GM12878 (cell line): Measurements from ENCODE around the gene TM4SF18. TPM values are rescaled to one million over a fixed set of nuclear protein-coding genes. Genes with fewer than 3 reads are reported as not detected.

Experiments used
- ATAC-seq: fragments of 200-7000 bp; cut with Tn5 transposase; 3 replicates; pipeline ENCODE4 v1.9.1; 2020; ENCODE audit warnings: mild to moderate bottlenecking, moderate library complexity
- BruUV-seq: library from RNA; stranded (reverse); fragments of 400-500 nt; replicated peaks from 2 replicates; lab custom pipeline; 2021; lab: Mats Ljungman, UMichigan
- CTCF ChIA-PET: fragments of 300-600 bp; sonication (Branson Sonifier 250); formaldehyde crosslinking; extraction: SDS; loops from one replicate; lab custom pipeline; 2021; ENCODE audit warnings: inconsistent platforms; lab: Yijun Ruan, JAX
- POLR2A ChIA-PET: fragments of 350-600 bp; formaldehyde crosslinking; extraction: SDS; loops from one replicate; lab custom pipeline; 2021; ENCODE audit warnings: inconsistent platforms; lab: Charles Lee
- RAD21 ChIA-PET: fragments of 300-600 bp; sonication (Branson Sonifier 250); formaldehyde crosslinking; loops from one replicate; lab custom pipeline; 2023; ENCODE audit warnings: antibody characterized with exemption; ENCODE audit not compliant: unreplicated experiment; lab: Charles Lee
- SMC1A ChIA-PET: fragments of 300-600 bp; sonication (Branson Sonifier 250); formaldehyde crosslinking; loops from one replicate; lab custom pipeline; 2023; ENCODE audit not compliant: unreplicated experiment, uncharacterized antibody; lab: Charles Lee
- DNase-seq: peaks from one replicate; pipeline ENCODE4 v3.0.0-alpha.2; 2011; ENCODE audit warnings: low read depth, low spot score
- FAIRE-seq: peaks from 3 replicates; lab custom pipeline; 2011; peaks lifted over from hg19 to GRCh38; lab: Jason Lieb, UNC
- H2AFZ ChIP-seq: 2 replicates; pipeline ENCODE4 v1.6.0; 2011; ENCODE audit warnings: low read depth, low read length, control low read depth; ENCODE audit not compliant: control insufficient read depth
- H3K27ac ChIP-seq: 2 replicates; pipeline ENCODE4 v1.5.1; 2011; ENCODE audit warnings: control low read depth; ENCODE audit not compliant: control insufficient read depth, insufficient read depth
- H3K27me3 ChIP-seq, 2 experiments: replicated peaks in 1 of 2; 2 replicates each; pipeline versions ENCODE4 v1.6.0 to v1.6.1; 2011; ENCODE audit warnings: low read length in 1 of 2; ENCODE audit not compliant: control insufficient read depth in 2 of 2, insufficient read depth in 2 of 2
- H3K36me3 ChIP-seq, 2 experiments: 2 replicates each; pipeline ENCODE4 v1.5.1; 2011; ENCODE audit warnings: low read length in 1 of 2; ENCODE audit not compliant: control insufficient read depth in 2 of 2, insufficient read depth in 2 of 2
- H3K4me1 ChIP-seq: 2 replicates; pipeline ENCODE4 v1.6.1; 2011; ENCODE audit warnings: mild to moderate bottlenecking, low read length, moderate library complexity, mixed read lengths; ENCODE audit not compliant: control insufficient read depth, insufficient read depth
- H3K4me2 ChIP-seq: 2 replicates; pipeline ENCODE4 v1.6.0; 2011; ENCODE audit warnings: control low read depth; ENCODE audit not compliant: control insufficient read depth, insufficient read depth
- H3K4me3 ChIP-seq: fragments of 200-600 bp; sonication (generic); 2 replicates; pipeline ENCODE4 v1.5.1; 2016
- H3K79me2 ChIP-seq: 2 replicates; pipeline ENCODE4 v1.6.0; 2011; ENCODE audit warnings: low read length; ENCODE audit not compliant: control insufficient read depth, insufficient read depth
- H3K9ac ChIP-seq: 2 replicates; pipeline ENCODE4 v1.8.0; 2011; ENCODE audit warnings: low read length, control low read depth, mixed read lengths; ENCODE audit not compliant: control insufficient read depth, insufficient read depth
- H3K9me3 ChIP-seq: replicated peaks from 3 replicates; pipeline ENCODE4 v1.5.1; 2011; ENCODE audit warnings: mild to moderate bottlenecking, low read length; ENCODE audit not compliant: control insufficient read depth, insufficient read depth
- H4K20me1 ChIP-seq: 2 replicates; pipeline ENCODE4 v1.6.0; 2011; ENCODE audit not compliant: control insufficient read depth, insufficient read depth
- ATF7 ChIP-seq: fragments of 450-650 bp; IDR thresholded peaks from 2 replicates; pipeline ENCODE4 v1.6.1; 2016; ENCODE audit warnings: low read depth, mild to moderate bottlenecking
- CREM ChIP-seq: IDR thresholded peaks from 2 replicates; pipeline ENCODE4 v1.6.1; 2014; ENCODE audit warnings: antibody characterized with exemption, low read depth
- RCOR1 ChIP-seq: conservative IDR thresholded peaks from 2 replicates; pipeline ENCODE4 v1.6.1; 2012; ENCODE audit warnings: low read depth, low read length, improper control_type of control experiment
- SP1 ChIP-seq: IDR thresholded peaks from one replicate; pipeline ENCODE4 v1.6.1; 2011; ENCODE audit warnings: low read depth, low read length
- ZNF622 ChIP-seq: fragments of 450-650 bp; IDR thresholded peaks from 2 replicates; pipeline ENCODE4 v1.6.1; 2017; ENCODE audit warnings: mild to moderate bottlenecking, inconsistent platforms
- ZZZ3 ChIP-seq: IDR thresholded peaks from 2 replicates; pipeline ENCODE4 v1.6.1; 2011; ENCODE audit warnings: low read depth; ENCODE audit not compliant: control insufficient read depth, insufficient read length
- WGBS: methylation state at CpG from one replicate; pipeline ENCODE4 v1.1.6; 2016; ENCODE audit warnings: low lambda C conversion rate; ENCODE audit not compliant: insufficient replicate concordance, insufficient coverage; ENCODE audit errors: missing lambda C conversion rate; 5-methylcytosine and 5-hydroxymethylcytosine counted together
- in situ Hi-C: fragments of 300-500 bp; cut with MboI; formaldehyde crosslinking; loops from 9 replicates; pipeline ENCODE4 v1.14.3; 2018; ENCODE audit warnings: mixed read lengths
- intact Hi-C: fragments of 100-400 bp; cut with micrococcal nuclease; formaldehyde crosslinking; loops from one replicate; pipeline ENCODE4 v1.14.2; 2022; ENCODE audit not compliant: unreplicated experiment
- polyA plus RNA-seq, 11 experiments: library from polyadenylated mRNA; depleted of rRNA in 4 of 11; unstranded in 6 of 11; stranded (reverse) in 5 of 11; fragments of >200 nt; fragmentation: Nextera tagmentation in 4 of 11; fragmentation: Illumina TruSeq in 1 of 11; extraction: Ambion mirVana in 4 of 11; extraction: Trizol in 1 of 11; gene quantifications; 1 replicate in 1 of 11; 2 replicates in 10 of 11; pipeline versions ENCODE4 v1.2.1 to v1.2.3, GENCODE V29; 2011 to 2016; ENCODE audit warnings: inconsistent platforms in 2 of 11, missing spikeins in 2 of 11, low read depth in 1 of 11
- total RNA-seq, 4 experiments: library from RNA; depleted of rRNA in 3 of 4; stranded (reverse); fragments of >200 nt in 3 of 4; fragmentation: Illumina TruSeq in 1 of 4; extraction: Trizol in 1 of 4; gene quantifications; 2 replicates each; pipeline versions ENCODE4 v1.2.1 to v1.2.3, GENCODE V29; 2013 to 2021
- TF ChIP-seq, protein P1 (sequence below): fragments of 450-650 bp; IDR thresholded peaks from 2 replicates; pipeline ENCODE4 v1.6.1; 2017; ENCODE audit warnings: mild to moderate bottlenecking, moderate library complexity
- TF ChIP-seq, protein P2 (sequence below): fragments of 450-650 bp; IDR thresholded peaks from 2 replicates; pipeline ENCODE4 v1.6.1; 2018; ENCODE audit warnings: borderline replicate concordance, mild to moderate bottlenecking; ENCODE audit not compliant: partially characterized antibody
- TF ChIP-seq, protein P3 (sequence below): fragments of 450-650 bp; IDR thresholded peaks from 2 replicates; pipeline ENCODE4 v1.6.1; 2018; ENCODE audit warnings: mild to moderate bottlenecking, low read depth, moderate library complexity; ENCODE audit not compliant: partially characterized antibody

The TM4SF18 gene
- total and polyA plus RNA-seq, 10 of the 15 experiments (the other 5 are each of a cell fraction or from before 2014, with no cell fraction given): 0.01 TPM; not detected in 9

DNA sequence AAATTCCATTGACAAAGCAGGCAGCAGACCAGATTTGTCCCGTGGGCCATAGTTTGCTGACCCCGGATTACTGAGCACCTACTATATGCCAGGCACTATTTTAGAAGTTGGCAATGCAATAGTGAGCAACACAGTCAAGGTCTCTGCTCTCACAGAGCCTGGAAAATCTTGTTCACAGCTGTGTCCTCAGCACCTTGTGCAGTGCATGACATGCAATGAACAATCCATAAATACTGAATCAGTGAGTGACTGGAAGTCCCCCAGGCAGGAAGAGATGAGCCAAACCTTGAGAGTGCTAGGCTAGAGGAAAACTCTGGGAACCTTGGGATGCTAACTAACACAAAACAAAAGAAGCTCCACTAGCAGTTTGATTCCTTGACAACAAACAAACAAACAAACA lies 29.6 kb upstream of the TM4SF18 start (continued):
- TF ChIP-seq, protein P1, sequence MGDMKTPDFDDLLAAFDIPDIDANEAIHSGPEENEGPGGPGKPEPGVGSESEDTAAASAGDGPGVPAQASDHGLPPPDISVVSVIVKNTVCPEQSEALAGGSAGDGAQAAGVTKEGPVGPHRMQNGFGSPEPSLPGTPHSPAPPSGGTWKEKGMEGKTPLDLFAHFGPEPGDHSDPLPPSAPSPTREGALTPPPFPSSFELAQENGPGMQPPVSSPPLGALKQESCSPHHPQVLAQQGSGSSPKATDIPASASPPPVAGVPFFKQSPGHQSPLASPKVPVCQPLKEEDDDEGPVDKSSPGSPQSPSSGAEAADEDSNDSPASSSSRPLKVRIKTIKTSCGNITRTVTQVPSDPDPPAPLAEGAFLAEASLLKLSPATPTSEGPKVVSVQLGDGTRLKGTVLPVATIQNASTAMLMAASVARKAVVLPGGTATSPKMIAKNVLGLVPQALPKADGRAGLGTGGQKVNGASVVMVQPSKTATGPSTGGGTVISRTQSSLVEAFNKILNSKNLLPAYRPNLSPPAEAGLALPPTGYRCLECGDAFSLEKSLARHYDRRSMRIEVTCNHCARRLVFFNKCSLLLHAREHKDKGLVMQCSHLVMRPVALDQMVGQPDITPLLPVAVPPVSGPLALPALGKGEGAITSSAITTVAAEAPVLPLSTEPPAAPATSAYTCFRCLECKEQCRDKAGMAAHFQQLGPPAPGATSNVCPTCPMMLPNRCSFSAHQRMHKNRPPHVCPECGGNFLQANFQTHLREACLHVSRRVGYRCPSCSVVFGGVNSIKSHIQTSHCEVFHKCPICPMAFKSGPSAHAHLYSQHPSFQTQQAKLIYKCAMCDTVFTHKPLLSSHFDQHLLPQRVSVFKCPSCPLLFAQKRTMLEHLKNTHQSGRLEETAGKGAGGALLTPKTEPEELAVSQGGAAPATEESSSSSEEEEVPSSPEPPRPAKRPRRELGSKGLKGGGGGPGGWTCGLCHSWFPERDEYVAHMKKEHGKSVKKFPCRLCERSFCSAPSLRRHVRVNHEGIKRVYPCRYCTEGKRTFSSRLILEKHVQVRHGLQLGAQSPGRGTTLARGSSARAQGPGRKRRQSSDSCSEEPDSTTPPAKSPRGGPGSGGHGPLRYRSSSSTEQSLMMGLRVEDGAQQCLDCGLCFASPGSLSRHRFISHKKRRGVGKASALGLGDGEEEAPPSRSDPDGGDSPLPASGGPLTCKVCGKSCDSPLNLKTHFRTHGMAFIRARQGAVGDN: no peak
- TF ChIP-seq CREM (no peak), ATF7 (no peak)

DNA sequence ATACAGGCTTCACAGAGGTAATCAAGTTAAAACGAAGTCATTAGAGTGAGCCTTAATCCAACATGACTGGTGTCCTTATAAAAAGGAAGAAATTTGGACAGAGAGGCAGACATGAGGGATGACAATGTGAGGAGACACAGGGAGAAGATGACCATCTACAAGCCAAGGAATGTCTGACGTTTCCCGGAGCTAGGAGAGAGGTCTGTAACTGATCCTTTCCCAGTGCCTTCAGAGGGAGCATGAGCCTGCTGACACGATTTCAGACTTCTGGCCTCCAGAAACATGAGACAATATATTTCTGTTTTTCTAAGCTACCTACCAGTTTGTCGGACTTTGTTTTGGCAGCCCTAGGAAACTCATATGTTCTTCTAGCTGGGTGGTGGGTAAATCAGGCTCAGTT lies 28.9 kb upstream of the TM4SF18 start:
- Histone ChIP-seq H4K20me1 (no peaks in the 10 kb centered on the region), H3K4me2 (no peak overlapping the region), H3K4me1 (no peaks in the 10 kb centered on the region), H3K27me3 (no peaks in the 10 kb centered on the region; a peak in 1 of 4 replicates), H3K27ac (no peak overlapping the region), H3K36me3 (no peaks in the 10 kb centered on the region), H3K4me3 (no peak overlapping the region), H2AFZ (no peak overlapping the region), H3K9me3 (no peaks in the 10 kb centered on the region), H3K9ac (no peak overlapping the region), H3K79me2 (no peaks in the 10 kb centered on the region)
- in situ Hi-C loops: no loop called here
- FAIRE-seq (no peak), ATAC-seq (no peak), DNase-seq (no peak)
- no TSS peak for BruUV-seq
- intact Hi-C loops: no loop called here
- WGBS: 46% methylated on average over 5 of the region's 5 CpGs
- ChIA-PET POLR2A (no interaction called here), CTCF (interaction anchor here (1.2 to 2.8 kb wide), 4 partner anchors 9 to 445 kb away, joined by 3 to 11 read pairs (median 4); no protein-coding TSS in a partner anchor), RAD21 (interaction anchor here (0.9 kb wide), 1 partner anchor 117 kb away, joined by 3 read pairs; no protein-coding TSS in a partner anchor), SMC1A (no interaction called here)
- TF ChIP-seq, protein P2, sequence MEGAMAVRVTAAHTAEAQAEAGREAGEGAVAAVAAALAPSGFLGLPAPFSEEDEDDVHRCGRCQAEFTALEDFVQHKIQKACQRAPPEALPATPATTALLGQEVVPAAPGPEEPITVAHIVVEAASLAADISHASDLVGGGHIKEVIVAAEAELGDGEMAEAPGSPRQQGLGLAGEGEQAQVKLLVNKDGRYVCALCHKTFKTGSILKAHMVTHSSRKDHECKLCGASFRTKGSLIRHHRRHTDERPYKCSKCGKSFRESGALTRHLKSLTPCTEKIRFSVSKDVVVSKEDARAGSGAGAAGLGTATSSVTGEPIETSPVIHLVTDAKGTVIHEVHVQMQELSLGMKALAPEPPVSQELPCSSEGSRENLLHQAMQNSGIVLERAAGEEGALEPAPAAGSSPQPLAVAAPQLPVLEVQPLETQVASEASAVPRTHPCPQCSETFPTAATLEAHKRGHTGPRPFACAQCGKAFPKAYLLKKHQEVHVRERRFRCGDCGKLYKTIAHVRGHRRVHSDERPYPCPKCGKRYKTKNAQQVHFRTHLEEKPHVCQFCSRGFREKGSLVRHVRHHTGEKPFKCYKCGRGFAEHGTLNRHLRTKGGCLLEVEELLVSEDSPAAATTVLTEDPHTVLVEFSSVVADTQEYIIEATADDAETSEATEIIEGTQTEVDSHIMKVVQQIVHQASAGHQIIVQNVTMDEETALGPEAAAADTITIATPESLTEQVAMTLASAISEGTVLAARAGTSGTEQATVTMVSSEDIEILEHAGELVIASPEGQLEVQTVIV: no peak
- TF ChIP-seq, protein P3, sequence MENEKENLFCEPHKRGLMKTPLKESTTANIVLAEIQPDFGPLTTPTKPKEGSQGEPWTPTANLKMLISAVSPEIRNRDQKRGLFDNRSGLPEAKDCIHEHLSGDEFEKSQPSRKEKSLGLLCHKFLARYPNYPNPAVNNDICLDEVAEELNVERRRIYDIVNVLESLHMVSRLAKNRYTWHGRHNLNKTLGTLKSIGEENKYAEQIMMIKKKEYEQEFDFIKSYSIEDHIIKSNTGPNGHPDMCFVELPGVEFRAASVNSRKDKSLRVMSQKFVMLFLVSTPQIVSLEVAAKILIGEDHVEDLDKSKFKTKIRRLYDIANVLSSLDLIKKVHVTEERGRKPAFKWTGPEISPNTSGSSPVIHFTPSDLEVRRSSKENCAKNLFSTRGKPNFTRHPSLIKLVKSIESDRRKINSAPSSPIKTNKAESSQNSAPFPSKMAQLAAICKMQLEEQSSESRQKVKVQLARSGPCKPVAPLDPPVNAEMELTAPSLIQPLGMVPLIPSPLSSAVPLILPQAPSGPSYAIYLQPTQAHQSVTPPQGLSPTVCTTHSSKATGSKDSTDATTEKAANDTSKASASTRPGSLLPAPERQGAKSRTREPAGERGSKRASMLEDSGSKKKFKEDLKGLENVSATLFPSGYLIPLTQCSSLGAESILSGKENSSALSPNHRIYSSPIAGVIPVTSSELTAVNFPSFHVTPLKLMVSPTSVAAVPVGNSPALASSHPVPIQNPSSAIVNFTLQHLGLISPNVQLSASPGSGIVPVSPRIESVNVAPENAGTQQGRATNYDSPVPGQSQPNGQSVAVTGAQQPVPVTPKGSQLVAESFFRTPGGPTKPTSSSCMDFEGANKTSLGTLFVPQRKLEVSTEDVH: no peak
- TF ChIP-seq ZZZ3: no peak
- TF ChIP-seq RCOR1: no peak
- TF ChIP-seq SP1: no peak
- no peak for TF ChIP-seq ZNF622
